HEK293T (cell line): ENCODE measurements around the gene CFAP68.

Experiments used
- BHLHE40 ChIP-seq: fragments of 450-650 bp; IDR thresholded peaks from 2 replicates; pipeline ENCODE4 v1.6.1; 2016; ENCODE audit warnings: mild to moderate bottlenecking, moderate library complexity, borderline replicate concordance
- CTBP1 ChIP-seq: fragments of 450-650 bp; IDR thresholded peaks from 2 replicates; pipeline ENCODE4 v1.6.1; 2016; ENCODE audit warnings: borderline replicate concordance
- ELF4 ChIP-seq: fragments of 450-650 bp; IDR thresholded peaks from 2 replicates; pipeline ENCODE4 v1.6.1; 2017; ENCODE audit warnings: antibody characterized with exemption
- FOXA1 ChIP-seq: fragments of 450-650 bp; IDR thresholded peaks from 2 replicates; pipeline ENCODE4 v1.6.1; 2016; ENCODE audit warnings: mild to moderate bottlenecking
- FOXK2 ChIP-seq: fragments of 450-650 bp; IDR thresholded peaks from 2 replicates; pipeline ENCODE4 v1.6.1; 2016; ENCODE audit warnings: mild to moderate bottlenecking
- FOXM1 ChIP-seq: fragments of 450-650 bp; IDR thresholded peaks from 2 replicates; pipeline ENCODE4 v1.6.1; 2017; ENCODE audit warnings: mild to moderate bottlenecking, borderline replicate concordance
- LEF1 ChIP-seq: fragments of 450-650 bp; IDR thresholded peaks from 2 replicates; pipeline ENCODE4 v1.6.1; 2017; ENCODE audit warnings: mild to moderate bottlenecking, borderline replicate concordance
- NFRKB ChIP-seq: fragments of 450-650 bp; IDR thresholded peaks from 2 replicates; pipeline ENCODE4 v1.6.1; 2016; ENCODE audit warnings: mild to moderate bottlenecking, moderate library complexity
- SP1 ChIP-seq: fragments of 450-650 bp; IDR thresholded peaks from 2 replicates; pipeline ENCODE4 v1.6.1; 2017
- TARDBP ChIP-seq: fragments of 450-650 bp; IDR thresholded peaks from 2 replicates; pipeline ENCODE4 v1.6.1; 2016
- ZNF384 ChIP-seq: fragments of 450-650 bp; IDR thresholded peaks from 2 replicates; pipeline ENCODE4 v1.6.1; 2016

DNA sequence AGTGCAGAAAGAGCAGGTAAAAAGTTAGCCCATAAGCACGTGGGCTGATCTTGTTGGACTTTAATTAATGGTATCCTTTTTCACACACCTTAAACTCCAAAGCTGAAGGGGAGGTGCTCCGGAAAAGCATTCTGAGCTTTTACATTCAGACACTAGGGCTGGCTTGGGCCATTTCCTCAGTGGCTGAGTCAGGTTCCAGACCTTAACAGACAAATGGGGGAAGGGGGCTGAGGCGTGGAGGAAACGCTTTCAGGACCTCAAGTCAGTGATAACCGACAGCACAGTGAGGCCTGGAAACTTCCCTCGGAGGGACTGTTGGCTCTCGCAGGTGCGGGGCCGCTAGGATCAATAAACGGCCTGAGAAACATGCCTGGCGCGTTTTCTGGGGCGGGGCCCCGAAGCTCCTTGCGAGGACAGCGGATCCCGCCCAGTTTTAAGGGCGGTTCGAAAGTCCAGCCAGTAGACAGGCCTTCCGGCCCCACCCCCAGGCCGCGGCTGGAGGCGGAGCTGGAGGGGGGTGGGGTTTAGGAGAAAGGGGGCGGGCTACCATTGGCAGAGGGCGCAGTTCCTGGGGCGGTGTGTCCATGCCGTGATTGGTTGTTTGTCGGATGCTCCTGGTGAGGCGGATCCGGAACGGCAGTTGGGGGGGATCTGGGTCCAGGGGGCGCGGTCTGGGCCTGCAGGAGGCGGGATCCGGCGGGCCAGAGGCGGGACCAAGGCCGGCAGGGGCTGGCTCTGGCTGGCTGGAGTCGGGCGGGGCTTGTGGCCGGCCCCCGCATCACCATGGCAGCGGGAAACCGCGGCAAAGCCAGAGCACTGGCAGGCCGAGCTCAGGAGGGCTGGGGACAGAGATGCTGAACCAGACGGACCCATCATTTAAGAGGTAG is 47.4 kb downstream of the CFAP68 start:
- TF ChIP-seq ZNF384 (no peak), FOXK2 (no peak), ELF4 (no peak), TARDBP (no peak), CTBP1 (no peak), LEF1 (no peak), NFRKB (no peak), FOXM1 (no peak), SP1 (no peak), FOXA1 (no peak), BHLHE40 (no peak)
